ENCODE results near the gene ACSM5. TPM values are rescaled to one million over a fixed set of nuclear protein-coding genes. Genes with fewer than 3 reads are reported as not detected.

Gene ACSM5
- total RNA-seq, 1 donor from 2014 or later = not detected

- no peak overlapping the region for H3K27ac Mint-ChIP-seq (ENCODE audit: unreplicated experiment)
- peaks cover 2% of the 10 kb centered on the region for H3K27me3 Mint-ChIP-seq (ENCODE audit: unreplicated experiment)
- no peak overlapping the region for H3K4me3 Mint-ChIP-seq (ENCODE audit: unreplicated experiment)
- peak; percentile 82 for DNase-seq (ENCODE audit: low spot score)
- no peaks in the 10 kb centered on the region for H3K9me3 Mint-ChIP-seq (ENCODE audit: unreplicated experiment)
- H3K4me1 Mint-ChIP-seq (ENCODE audit: unreplicated experiment) = no peaks in the 10 kb centered on the region
- no peaks in the 10 kb centered on the region for H3K36me3 Mint-ChIP-seq (ENCODE audit: low read depth, unreplicated experiment)
- peak; percentile 63 for TF ChIP-seq CTCF (IDR thresholded peaks at IDR 0.05; ENCODE audit: unreplicated experiment)
Measured at GRCh38 chr16:20383106-20384029, 26.0 kb upstream of the ACSM5 start.

GRCh38 chr16:20385844-20386832 lies 23.2 kb upstream of the ACSM5 start:
- no peaks in the 10 kb centered on the region for H3K36me3 Mint-ChIP-seq (ENCODE audit: low read depth, unreplicated experiment)
- peaks cover 2% of the 10 kb centered on the region for H3K27me3 Mint-ChIP-seq (ENCODE audit: unreplicated experiment)
- peak; percentile 71 for DNase-seq (ENCODE audit: low spot score)
- no peak overlapping the region for H3K27ac Mint-ChIP-seq (ENCODE audit: unreplicated experiment)
- H3K9me3 Mint-ChIP-seq (ENCODE audit: unreplicated experiment) = no peaks in the 10 kb centered on the region
- peak; percentile 87 for TF ChIP-seq CTCF (IDR thresholded peaks at IDR 0.05; ENCODE audit: unreplicated experiment)
- H3K4me1 Mint-ChIP-seq (ENCODE audit: unreplicated experiment) = no peaks in the 10 kb centered on the region
- no peak overlapping the region for H3K4me3 Mint-ChIP-seq (ENCODE audit: unreplicated experiment)

GRCh38 chr16:20387978-20388377 lies 21.4 kb upstream of the ACSM5 start:
- no peak overlapping the region for H3K27ac Mint-ChIP-seq (ENCODE audit: unreplicated experiment)
- no peaks in the 10 kb centered on the region for H3K27me3 Mint-ChIP-seq (ENCODE audit: unreplicated experiment)
- no peak for TF ChIP-seq CTCF (IDR thresholded peaks at IDR 0.05; ENCODE audit: unreplicated experiment)
- no peaks in the 10 kb centered on the region for H3K9me3 Mint-ChIP-seq (ENCODE audit: unreplicated experiment)
- no peak overlapping the region for H3K4me3 Mint-ChIP-seq (ENCODE audit: unreplicated experiment)
- H3K4me1 Mint-ChIP-seq (ENCODE audit: unreplicated experiment) = no peaks in the 10 kb centered on the region
- DNase-seq (ENCODE audit: low spot score) = no peak
- H3K36me3 Mint-ChIP-seq (ENCODE audit: low read depth, unreplicated experiment) = no peaks in the 10 kb centered on the region

GRCh38 chr16:20388854-20389253 lies 20.5 kb upstream of the ACSM5 start:
- H3K4me3 Mint-ChIP-seq (ENCODE audit: unreplicated experiment) = no peak overlapping the region
- H3K27me3 Mint-ChIP-seq (ENCODE audit: unreplicated experiment) = no peaks in the 10 kb centered on the region
- no peak for TF ChIP-seq CTCF (IDR thresholded peaks at IDR 0.05; ENCODE audit: unreplicated experiment)
- no peaks in the 10 kb centered on the region for H3K4me1 Mint-ChIP-seq (ENCODE audit: unreplicated experiment)
- H3K27ac Mint-ChIP-seq (ENCODE audit: unreplicated experiment) = no peak overlapping the region
- H3K36me3 Mint-ChIP-seq (ENCODE audit: low read depth, unreplicated experiment) = no peaks in the 10 kb centered on the region
- no peak for DNase-seq (ENCODE audit: low spot score)
- H3K9me3 Mint-ChIP-seq (ENCODE audit: unreplicated experiment) = no peaks in the 10 kb centered on the region

All from endothelial cell (in vitro differentiated cells).